Suprapubic skin (tissue), 4 donors: Measurements from ENCODE around the gene MAST2. TPM values are rescaled to one million over a fixed set of nuclear protein-coding genes. Genes with fewer than 3 reads are reported as not detected.

Experiments used
- DNase-seq, 2 donors: peaks; one replicate each; pipeline ENCODE4 v3.0.0-alpha.2; 2019; ENCODE audit warnings: low spot score in 2 of 2
- H3K27ac ChIP-seq: fragments of 200-600 bp; sonication (generic); one replicate; pipeline ENCODE4 v1.5.1; 2019
- H3K27me3 ChIP-seq: fragments of 200-600 bp; sonication (generic); one replicate; pipeline ENCODE4 v1.5.1; 2019
- H3K36me3 ChIP-seq: fragments of 200-600 bp; sonication (generic); one replicate; pipeline ENCODE4 v1.5.1; 2019
- H3K4me1 ChIP-seq: fragments of 200-600 bp; sonication (generic); one replicate; pipeline ENCODE4 v1.5.1; 2019
- H3K4me3 ChIP-seq: fragments of 200-600 bp; sonication (generic); one replicate; pipeline ENCODE4 v1.5.1; 2019; ENCODE audit warnings: mild to moderate bottlenecking
- H3K9me3 ChIP-seq: fragments of 200-600 bp; sonication (generic); one replicate; pipeline ENCODE4 v1.5.1; 2019
- CTCF ChIP-seq, 2 donors: fragments of 200-600 bp in 1 of 2; fragments of 450-650 bp in 1 of 2; sonication (generic) in 1 of 2; IDR thresholded peaks; one replicate each; pipeline ENCODE4 v1.5.1; 2016 to 2019; ENCODE audit warnings: antibody characterized with exemption in 2 of 2, mild to moderate bottlenecking in 1 of 2, moderate library complexity in 1 of 2
- EP300 ChIP-seq: sonication (generic); formaldehyde crosslinking; IDR thresholded peaks from one replicate; pipeline ENCODE4 v1.6.1; 2017; ENCODE audit warnings: antibody characterized with exemption
- POLR2A ChIP-seq, 2 donors: fragments of 450-650 bp; IDR thresholded peaks; one replicate each; pipeline ENCODE4 v1.6.1; 2017; ENCODE audit warnings: antibody characterized with exemption in 2 of 2, mild to moderate bottlenecking in 2 of 2, moderate library complexity in 2 of 2
- POLR2AphosphoS5 ChIP-seq, 3 donors: sonication (generic); formaldehyde crosslinking; IDR thresholded peaks; one replicate each; pipeline ENCODE4 v1.6.1; 2017; ENCODE audit warnings: antibody characterized with exemption in 3 of 3
- WGBS: methylation state at CpG from one replicate; pipeline ENCODE4 v1.1.5; 2018; 5-methylcytosine and 5-hydroxymethylcytosine counted together
- total RNA-seq, 4 donors: library from RNA; depleted of rRNA; stranded (reverse); fragments of >200 nt; gene quantifications; one replicate each; pipeline ENCODE4 v1.1.0, GENCODE V29; 2016

MAST2 gene
- total RNA-seq, 4 donors from 2014 or later, result 15.4 to 21.6 (median 20.1) TPM

DNA sequence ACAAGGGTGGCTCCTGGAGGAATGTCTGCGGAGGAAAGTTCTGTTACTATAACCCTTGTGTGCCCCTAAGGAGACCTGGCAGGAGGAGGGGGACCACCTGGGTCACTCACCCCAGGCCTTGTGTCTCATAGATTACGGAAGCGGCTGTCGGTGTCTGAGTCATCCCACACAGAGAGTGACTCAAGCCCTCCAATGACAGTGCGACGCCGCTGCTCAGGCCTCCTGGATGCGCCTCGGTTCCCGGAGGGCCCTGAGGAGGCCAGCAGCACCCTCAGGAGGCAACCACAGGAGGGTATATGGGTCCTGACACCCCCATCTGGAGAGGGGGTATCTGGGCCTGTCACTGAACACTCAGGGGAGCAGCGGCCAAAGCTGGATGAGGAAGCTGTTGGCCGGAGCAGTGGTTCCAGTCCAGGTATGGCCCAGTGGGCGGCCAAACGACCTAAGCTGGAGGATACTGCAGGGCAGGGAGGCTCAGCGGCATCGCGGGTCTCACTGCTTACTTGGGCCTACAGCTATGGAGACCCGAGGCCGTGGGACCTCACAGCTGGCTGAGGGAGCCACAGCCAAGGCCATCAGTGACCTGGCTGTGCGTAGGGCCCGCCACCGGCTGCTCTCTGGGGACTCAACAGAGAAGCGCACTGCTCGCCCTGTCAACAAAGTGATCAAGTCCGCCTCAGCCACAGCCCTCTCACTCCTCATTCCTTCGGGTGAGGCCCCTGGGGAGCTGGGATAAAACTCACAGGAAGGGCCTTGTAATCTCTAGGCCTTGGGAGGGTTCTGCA lies 227.7 kb downstream of the MAST2 start:
- WGBS, result 92% methylated on average over 14 of the region's 26 CpGs
- no peak for DNase-seq
- Histone ChIP-seq H3K36me3 (peaks cover 55% of the 10 kb centered on the region), H3K9me3 (no peaks in the 10 kb centered on the region), H3K4me3 (no peak overlapping the region), H3K27ac (no peak overlapping the region), H3K27me3 (no peaks in the 10 kb centered on the region), H3K4me1 (no peaks in the 10 kb centered on the region)
- TF ChIP-seq EP300 (no peak), CTCF (IDR thresholded peaks at IDR 0.05) (no peak), POLR2AphosphoS5 (IDR thresholded peaks at IDR 0.05) (no peak), POLR2A (IDR thresholded peaks at IDR 0.05) (no peak)

DNA sequence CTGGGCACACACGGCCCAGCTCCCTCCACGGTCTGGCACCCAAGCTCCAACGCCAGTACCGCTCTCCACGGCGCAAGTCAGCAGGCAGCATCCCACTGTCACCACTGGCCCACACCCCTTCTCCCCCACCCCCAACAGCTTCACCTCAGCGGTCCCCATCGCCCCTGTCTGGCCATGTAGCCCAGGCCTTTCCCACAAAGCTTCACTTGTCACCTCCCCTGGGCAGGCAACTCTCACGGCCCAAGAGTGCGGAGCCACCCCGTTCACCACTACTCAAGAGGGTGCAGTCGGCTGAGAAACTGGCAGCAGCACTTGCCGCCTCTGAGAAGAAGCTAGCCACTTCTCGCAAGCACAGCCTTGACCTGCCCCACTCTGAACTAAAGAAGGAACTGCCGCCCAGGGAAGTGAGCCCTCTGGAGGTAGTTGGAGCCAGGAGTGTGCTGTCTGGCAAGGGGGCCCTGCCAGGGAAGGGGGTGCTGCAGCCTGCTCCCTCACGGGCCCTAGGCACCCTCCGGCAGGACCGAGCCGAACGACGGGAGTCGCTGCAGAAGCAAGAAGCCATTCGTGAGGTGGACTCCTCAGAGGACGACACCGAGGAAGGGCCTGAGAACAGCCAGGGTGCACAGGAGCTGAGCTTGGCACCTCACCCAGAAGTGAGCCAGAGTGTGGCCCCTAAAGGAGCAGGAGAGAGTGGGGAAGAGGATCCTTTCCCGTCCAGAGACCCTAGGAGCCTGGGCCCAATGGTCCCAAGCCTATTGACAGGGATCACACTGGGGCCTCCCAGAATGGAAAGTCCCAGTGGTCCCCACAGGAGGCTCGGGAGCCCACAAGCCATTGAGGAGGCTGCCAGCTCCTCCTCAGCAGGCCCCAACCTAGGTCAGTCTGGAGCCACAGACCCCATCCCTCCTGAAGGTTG lies 231.4 kb downstream of the MAST2 start:
- TF ChIP-seq CTCF (IDR thresholded peaks at IDR 0.05) (no peak), EP300 (no peak), POLR2A (IDR thresholded peaks at IDR 0.05) (no peak), POLR2AphosphoS5 (IDR thresholded peaks at IDR 0.05) (no peak)
- no peak for DNase-seq
- no peaks in the 10 kb centered on the region for H3K27me3 ChIP-seq
- WGBS, result 79% methylated on average over 19 of the region's 27 CpGs
- H3K27ac ChIP-seq, result no peak overlapping the region
- H3K4me3 ChIP-seq, result no peak overlapping the region
- no peaks in the 10 kb centered on the region for H3K9me3 ChIP-seq
- peaks cover 8% of the 10 kb centered on the region for H3K4me1 ChIP-seq
- peaks cover 40% of the 10 kb centered on the region for H3K36me3 ChIP-seq

DNA sequence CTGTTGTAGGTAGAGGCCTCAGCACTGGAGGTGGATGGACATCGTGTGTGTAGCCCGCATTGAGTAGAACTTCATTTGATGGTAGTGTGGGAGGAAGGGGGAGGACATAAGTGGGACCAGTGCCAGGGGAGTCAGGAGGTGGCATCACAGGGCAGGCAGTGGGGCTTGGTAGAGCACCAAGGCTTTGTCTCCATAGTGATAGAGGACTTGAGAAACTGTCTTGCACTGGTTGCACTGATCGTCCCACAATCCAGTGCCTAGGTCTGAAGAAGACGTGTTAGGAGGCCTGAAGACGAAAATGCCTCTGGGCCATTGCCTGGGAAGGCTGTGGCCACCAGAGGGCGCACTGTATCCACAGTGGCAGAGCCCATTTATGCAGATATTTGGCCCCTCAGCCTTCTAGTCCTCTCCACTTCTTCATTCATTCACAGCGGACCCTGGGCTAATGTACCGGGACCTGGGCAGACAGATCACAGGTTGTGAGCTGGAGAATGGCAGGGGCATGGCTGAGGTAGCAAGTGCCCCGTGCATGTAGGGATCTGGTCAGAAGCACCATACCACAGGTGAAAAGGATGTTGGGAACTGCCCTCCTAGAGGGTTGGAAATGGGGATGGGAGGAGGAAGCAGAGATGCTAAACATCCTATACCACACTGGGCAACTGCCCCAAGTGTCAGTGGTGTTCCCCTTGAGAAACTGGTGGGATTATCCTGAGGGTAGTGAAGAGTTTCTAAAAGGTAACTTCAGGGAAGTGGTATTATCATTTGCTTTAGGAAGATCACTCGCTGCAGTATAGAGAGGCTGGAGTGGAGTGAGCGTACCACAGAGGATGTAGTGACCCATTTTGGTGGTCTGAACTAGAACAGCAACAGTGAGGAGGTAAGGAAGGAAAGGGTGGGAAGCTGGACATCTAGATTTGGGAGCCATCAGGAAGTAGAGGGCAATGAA lies 233.8 kb downstream of the MAST2 start:
- DNase-seq, result peak; percentile 87 to 92
- H3K4me1 ChIP-seq, result peaks cover 11% of the 10 kb centered on the region
- 29% methylated on average over 11 of the region's 11 CpGs for WGBS
- H3K9me3 ChIP-seq, result no peaks in the 10 kb centered on the region
- no peaks in the 10 kb centered on the region for H3K27me3 ChIP-seq
- no peak overlapping the region for H3K27ac ChIP-seq
- H3K36me3 ChIP-seq, result peaks cover 20% of the 10 kb centered on the region
- TF ChIP-seq CTCF (IDR thresholded peaks at IDR 0.05) (peak; percentile 93), POLR2AphosphoS5 (IDR thresholded peaks at IDR 0.05) (peak in 2 of 3 donors; percentile 38 to 76), POLR2A (IDR thresholded peaks at IDR 0.05) (no peak)
- H3K4me3 ChIP-seq, result no peak overlapping the region

DNA sequence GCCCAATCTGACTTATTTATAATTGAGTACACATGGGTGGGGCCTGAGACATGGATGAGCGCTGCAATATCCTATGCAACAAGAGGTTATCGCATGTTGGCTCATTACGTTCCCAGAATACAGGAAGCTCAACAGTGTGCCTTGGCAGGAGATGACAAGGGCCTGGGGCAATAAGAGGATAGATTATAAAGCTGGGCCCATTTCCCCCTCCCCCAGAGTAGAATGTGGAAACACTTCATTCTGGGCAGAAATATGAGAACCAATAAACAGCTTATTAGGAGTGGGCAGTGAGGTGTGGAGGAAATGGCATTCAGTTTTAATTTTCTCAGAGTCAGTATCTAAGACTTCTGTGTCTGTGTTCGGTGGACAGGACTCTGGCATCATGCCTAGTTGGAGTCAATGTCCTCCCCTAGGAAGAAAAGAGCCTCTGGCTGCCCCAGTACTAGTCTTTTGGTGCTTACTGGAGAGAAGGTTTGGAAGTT lies 236.2 kb downstream of the MAST2 start:
- H3K4me1 ChIP-seq, result peaks cover 11% of the 10 kb centered on the region
- no peak overlapping the region for H3K27ac ChIP-seq
- TF ChIP-seq POLR2A (IDR thresholded peaks at IDR 0.05) (no peak), EP300 (no peak), POLR2AphosphoS5 (IDR thresholded peaks at IDR 0.05) (no peak), CTCF (IDR thresholded peaks at IDR 0.05) (no peak)

More for the DNA sequence above, 236.2 kb downstream of the MAST2 start:
- H3K4me3 ChIP-seq, result no peak overlapping the region
- H3K9me3 ChIP-seq, result no peaks in the 10 kb centered on the region
- DNase-seq, result no peak
- H3K36me3 ChIP-seq, result peaks cover 9% of the 10 kb centered on the region
- H3K27me3 ChIP-seq, result no peaks in the 10 kb centered on the region
- WGBS, result 39% methylated on average over 4 of the region's 4 CpGs
